NT2/D1 (cell line): ENCODE measurements around the gene ID2.

ENCODE experiments used
- SUZ12 ChIP-seq: IDR thresholded peaks from 2 replicates; pipeline ENCODE4 v1.6.1; 2011; ENCODE audit not compliant: insufficient read length, insufficient read depth; ENCODE audit errors: extremely low read depth
- ZNF274 ChIP-seq: IDR thresholded peaks from 2 replicates; pipeline ENCODE4 v1.6.1; 2011; ENCODE audit warnings: mild to moderate bottlenecking, low read depth, low read length

DNA sequence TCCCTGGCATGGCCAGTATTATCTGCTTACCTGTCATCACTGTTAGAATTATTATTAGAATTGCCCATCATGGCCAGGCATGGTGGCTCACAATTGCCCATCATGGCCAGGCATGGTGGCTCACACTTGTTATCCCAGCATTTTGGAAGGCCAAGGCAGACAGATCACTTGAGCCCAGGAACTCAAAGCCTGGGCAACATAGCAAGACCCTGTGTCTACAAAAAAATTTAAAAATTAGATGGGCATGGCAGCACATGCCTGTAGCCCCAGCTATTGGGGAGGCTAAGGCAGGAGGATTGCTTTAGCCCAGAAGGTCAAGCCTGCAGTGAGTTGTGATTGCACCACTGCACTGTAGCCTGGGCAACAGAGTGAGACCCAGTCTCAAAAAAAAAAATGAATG is 27.4 kb upstream of the ID2 start:
- TF ChIP-seq ZNF274 = no peak
- no peak for TF ChIP-seq SUZ12
